ENCODE results near the gene PTPRG.

The PTPRG gene

DNA sequence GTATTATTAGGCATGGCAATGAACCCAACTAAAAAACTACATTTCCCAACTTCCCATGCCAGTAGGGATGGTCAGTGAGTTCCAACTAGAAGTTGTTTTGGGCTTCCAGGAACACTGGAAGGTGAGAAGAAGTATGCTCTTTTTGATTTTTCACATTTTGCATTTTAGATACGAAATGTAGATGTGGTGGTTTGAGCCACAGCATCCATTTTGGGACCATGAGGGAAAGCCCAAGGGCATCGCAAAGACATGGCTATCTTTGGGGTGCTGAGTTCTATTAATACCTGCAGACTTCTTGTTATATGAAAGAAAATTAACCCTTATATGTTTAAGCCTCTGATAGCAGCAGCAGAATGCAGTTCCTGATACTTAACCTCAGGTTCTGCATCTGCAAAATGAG is 62.9 kb downstream of the PTPRG start:
- Histone ChIP-seq H2AFZ (ENCODE audit: low read length) (no peak overlapping the region), H3K4me2 (ENCODE audit: low read depth, low read length, poor library complexity, severe bottlenecking) (no peak overlapping the region), H3K36me3 (ENCODE audit: insufficient read depth, low read length) (no peaks in the 10 kb centered on the region), H3K9me2 (replicated peaks; ENCODE audit: low read depth, low read length) (no peaks in the 10 kb centered on the region), H3K27me3 (ENCODE audit: insufficient read depth, low read length, poor library complexity, severe bottlenecking) (no peaks in the 10 kb centered on the region), H3K9me3 (ENCODE audit: insufficient read depth, low read depth, low read length) (no peaks in the 10 kb centered on the region), H3K4me3 (ENCODE audit: low read length, poor library complexity, severe bottlenecking) (no peak overlapping the region), H3K9ac (ENCODE audit: low read depth, low read length, poor library complexity, severe bottlenecking) (no peak overlapping the region), H3K79me2 (ENCODE audit: insufficient read depth, low read length) (no peaks in the 10 kb centered on the region), H3F3A (ENCODE audit: low read depth) (no peaks in the 10 kb centered on the region), H4K20me1 (ENCODE audit: insufficient read depth, low read length, poor library complexity, severe bottlenecking) (no peaks in the 10 kb centered on the region), H3K4me1 (ENCODE audit: insufficient read depth, low read length, poor library complexity, severe bottlenecking) (peaks cover 11% of the 10 kb centered on the region)
- TF ChIP-seq, protein P1, sequence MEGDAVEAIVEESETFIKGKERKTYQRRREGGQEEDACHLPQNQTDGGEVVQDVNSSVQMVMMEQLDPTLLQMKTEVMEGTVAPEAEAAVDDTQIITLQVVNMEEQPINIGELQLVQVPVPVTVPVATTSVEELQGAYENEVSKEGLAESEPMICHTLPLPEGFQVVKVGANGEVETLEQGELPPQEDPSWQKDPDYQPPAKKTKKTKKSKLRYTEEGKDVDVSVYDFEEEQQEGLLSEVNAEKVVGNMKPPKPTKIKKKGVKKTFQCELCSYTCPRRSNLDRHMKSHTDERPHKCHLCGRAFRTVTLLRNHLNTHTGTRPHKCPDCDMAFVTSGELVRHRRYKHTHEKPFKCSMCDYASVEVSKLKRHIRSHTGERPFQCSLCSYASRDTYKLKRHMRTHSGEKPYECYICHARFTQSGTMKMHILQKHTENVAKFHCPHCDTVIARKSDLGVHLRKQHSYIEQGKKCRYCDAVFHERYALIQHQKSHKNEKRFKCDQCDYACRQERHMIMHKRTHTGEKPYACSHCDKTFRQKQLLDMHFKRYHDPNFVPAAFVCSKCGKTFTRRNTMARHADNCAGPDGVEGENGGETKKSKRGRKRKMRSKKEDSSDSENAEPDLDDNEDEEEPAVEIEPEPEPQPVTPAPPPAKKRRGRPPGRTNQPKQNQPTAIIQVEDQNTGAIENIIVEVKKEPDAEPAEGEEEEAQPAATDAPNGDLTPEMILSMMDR (conservative IDR thresholded peaks at IDR 0.05; ENCODE audit: low read length) = no peak
- TF ChIP-seq EZH2phosphoT487 (IDR thresholded peaks at IDR 0.05; ENCODE audit: borderline replicate concordance) = no peak

DNA sequence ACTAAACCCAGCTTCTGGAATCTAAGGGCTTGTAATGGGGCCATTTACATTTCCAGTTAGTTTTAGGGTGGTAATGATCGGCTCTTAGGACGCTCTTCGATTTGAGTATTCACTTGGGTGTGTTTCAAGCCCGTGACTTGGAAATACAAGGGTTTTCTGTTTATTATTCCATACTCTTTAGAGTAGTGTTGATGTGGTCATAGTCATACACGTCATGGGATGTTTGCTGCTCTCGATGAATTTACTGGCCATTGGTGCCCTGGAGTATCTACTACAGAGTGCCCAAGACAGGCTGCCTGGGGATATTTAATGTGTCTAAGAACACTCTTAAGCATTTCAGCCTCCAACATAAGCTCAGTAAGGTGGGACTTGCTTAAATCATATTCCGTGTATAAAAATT is 64.1 kb downstream of the PTPRG start:
- H3K4me1 ChIP-seq (ENCODE audit: insufficient read depth, low read length, poor library complexity, severe bottlenecking) = peaks cover 21% of the 10 kb centered on the region
- H3K4me2 ChIP-seq (ENCODE audit: low read depth, low read length, poor library complexity, severe bottlenecking) = no peak overlapping the region
- no peaks in the 10 kb centered on the region for H3K27me3 ChIP-seq (ENCODE audit: insufficient read depth, low read length, poor library complexity, severe bottlenecking)
- peaks cover 3% of the 10 kb centered on the region for H3F3A ChIP-seq (ENCODE audit: low read depth)
- no peaks in the 10 kb centered on the region for H3K79me2 ChIP-seq (ENCODE audit: insufficient read depth, low read length)
- H4K20me1 ChIP-seq (ENCODE audit: insufficient read depth, low read length, poor library complexity, severe bottlenecking) = no peaks in the 10 kb centered on the region
- H3K4me3 ChIP-seq (ENCODE audit: low read length, poor library complexity, severe bottlenecking) = no peak overlapping the region
- H3K9me3 ChIP-seq (ENCODE audit: insufficient read depth, low read depth, low read length) = no peaks in the 10 kb centered on the region
- H3K9ac ChIP-seq (ENCODE audit: low read depth, low read length, poor library complexity, severe bottlenecking) = no peak overlapping the region
- no peak for TF ChIP-seq EZH2phosphoT487 (IDR thresholded peaks at IDR 0.05; ENCODE audit: borderline replicate concordance)
- TF ChIP-seq, protein P1 (conservative IDR thresholded peaks at IDR 0.05; ENCODE audit: low read length) = no peak
- no peaks in the 10 kb centered on the region for H3K36me3 ChIP-seq (ENCODE audit: insufficient read depth, low read length)
- no peak overlapping the region for H2AFZ ChIP-seq (ENCODE audit: low read length)
- H3K9me2 ChIP-seq (replicated peaks; ENCODE audit: low read depth, low read length) = no peaks in the 10 kb centered on the region

DNA sequence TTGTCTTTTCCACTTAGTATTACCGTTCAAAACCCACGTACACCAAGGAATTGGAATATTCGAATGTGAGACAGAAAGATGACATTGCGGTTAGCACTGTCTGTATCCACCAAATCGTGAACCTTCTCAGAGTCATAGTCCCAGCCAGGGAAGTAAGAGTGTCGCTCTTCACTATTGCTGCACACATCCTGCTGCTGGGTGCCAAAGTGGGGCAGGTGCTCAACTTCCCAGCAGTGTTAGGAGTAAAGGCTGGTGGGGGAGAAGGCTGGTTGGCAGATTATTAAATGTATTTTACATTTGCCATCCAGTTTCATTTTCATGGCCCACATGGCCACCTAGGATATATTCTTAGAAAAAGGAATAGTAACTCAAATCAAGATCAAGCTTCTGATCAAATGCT is 65.1 kb downstream of the PTPRG start:
- no peak overlapping the region for H2AFZ ChIP-seq (ENCODE audit: low read length)
- no peaks in the 10 kb centered on the region for H3K27me3 ChIP-seq (ENCODE audit: insufficient read depth, low read length, poor library complexity, severe bottlenecking)
- peaks cover 3% of the 10 kb centered on the region for H3F3A ChIP-seq (ENCODE audit: low read depth)
- no peak for TF ChIP-seq EZH2phosphoT487 (IDR thresholded peaks at IDR 0.05; ENCODE audit: borderline replicate concordance)
- TF ChIP-seq, protein P1 (conservative IDR thresholded peaks at IDR 0.05; ENCODE audit: low read length) = no peak
- H3K9ac ChIP-seq (ENCODE audit: low read depth, low read length, poor library complexity, severe bottlenecking) = no peak overlapping the region
- H3K4me1 ChIP-seq (ENCODE audit: insufficient read depth, low read length, poor library complexity, severe bottlenecking) = peaks cover 31% of the 10 kb centered on the region
- no peaks in the 10 kb centered on the region for H3K9me3 ChIP-seq (ENCODE audit: insufficient read depth, low read depth, low read length)
- H3K4me3 ChIP-seq (ENCODE audit: low read length, poor library complexity, severe bottlenecking) = no peak overlapping the region
- no peak overlapping the region for H3K4me2 ChIP-seq (ENCODE audit: low read depth, low read length, poor library complexity, severe bottlenecking)
- no peaks in the 10 kb centered on the region for H3K79me2 ChIP-seq (ENCODE audit: insufficient read depth, low read length)
- no peaks in the 10 kb centered on the region for H3K36me3 ChIP-seq (ENCODE audit: insufficient read depth, low read length)
- no peaks in the 10 kb centered on the region for H3K9me2 ChIP-seq (replicated peaks; ENCODE audit: low read depth, low read length)
- H4K20me1 ChIP-seq (ENCODE audit: insufficient read depth, low read length, poor library complexity, severe bottlenecking) = no peaks in the 10 kb centered on the region

Measured in Loucy (cell line).